NT2/D1 (cell line): ENCODE results near the gene MMP20.

Source experiments
- SUZ12 ChIP-seq: IDR thresholded peaks from 2 replicates; pipeline ENCODE4 v1.6.1; 2011; ENCODE audit not compliant: insufficient read length, insufficient read depth; ENCODE audit errors: extremely low read depth
- YY1 ChIP-seq: IDR thresholded peaks from 2 replicates; pipeline ENCODE4 v1.6.1; 2011; ENCODE audit not compliant: insufficient read length, insufficient read depth
- ZNF274 ChIP-seq: IDR thresholded peaks from 2 replicates; pipeline ENCODE4 v1.6.1; 2011; ENCODE audit warnings: mild to moderate bottlenecking, low read depth, low read length

DNA sequence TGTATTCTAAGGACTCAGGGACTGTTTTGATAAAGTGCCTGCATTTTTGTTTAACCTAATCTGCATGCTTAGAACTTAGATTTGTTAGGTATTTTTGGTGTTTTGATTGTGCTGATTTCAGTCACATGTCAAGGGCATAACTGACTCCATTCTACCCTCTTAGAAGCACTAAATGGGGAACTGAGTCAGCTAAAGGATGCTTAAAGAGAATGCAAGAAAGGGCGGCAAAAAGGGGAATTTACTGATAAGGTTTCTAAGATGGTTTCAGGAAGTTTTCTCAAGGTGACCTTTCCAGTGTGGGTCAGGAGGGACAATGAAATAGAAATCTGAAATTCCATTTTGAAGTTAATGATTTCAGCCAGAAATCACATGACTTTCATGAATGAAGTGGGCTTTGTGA is 43.0 kb downstream of the MMP20 start:
- no peak for TF ChIP-seq YY1
- TF ChIP-seq ZNF274: no peak
- TF ChIP-seq SUZ12: no peak
